NCI-H187 (cell line): ENCODE results near the gene SHLD1.
"Not testable (repeated sequence)": the region's sequence is repeated elsewhere in the genome, so short reads cannot be mapped to it uniquely, and the experiment has no call there.

ENCODE experiments used
- DNase-seq, 2 experiments: peaks; one replicate each; lab custom pipeline; 2025; lab: John Stamatoyannopoulos, UW

The SHLD1 gene

GRCh38 chr20:5781367-5781766, 31.2 kb downstream of the SHLD1 start:
- not testable (repeated sequence) for DNase-seq

- no peak for DNase-seq
Observed at GRCh38 chr20:5781798-5782750, 31.9 kb downstream of the SHLD1 start.

GRCh38 chr20:5784735-5785134, 34.5 kb downstream of the SHLD1 start:
- DNase-seq = no peak

GRCh38 chr20:5785146-5785545, 34.9 kb downstream of the SHLD1 start:
- no peak for DNase-seq

GRCh38 chr20:5786930-5787795, 37.0 kb downstream of the SHLD1 start:
- DNase-seq = no peak

GRCh38 chr20:5787796-5788165, 37.6 kb downstream of the SHLD1 start:
- DNase-seq = no peak

GRCh38 chr20:5788385-5788895, 38.2 kb downstream of the SHLD1 start:
- peak; percentile 33 to 71 for DNase-seq

- no peak for DNase-seq
Observed at GRCh38 chr20:5789827-5790226, 39.6 kb downstream of the SHLD1 start.

GRCh38 chr20:5793916-5794315, 43.7 kb downstream of the SHLD1 start:
- no peak for DNase-seq

GRCh38 chr20:5796331-5797040, 46.3 kb downstream of the SHLD1 start:
- no peak for DNase-seq

- no peak for DNase-seq
Observed at GRCh38 chr20:5797165-5797564, 47.0 kb downstream of the SHLD1 start.

GRCh38 chr20:5797843-5798462, 47.8 kb downstream of the SHLD1 start:
- DNase-seq = no peak

- DNase-seq = not testable (repeated sequence)
Observed at GRCh38 chr20:5803754-5804303, 53.6 kb downstream of the SHLD1 start.

- DNase-seq = no peak
Observed at GRCh38 chr20:5806457-5807263, 56.5 kb downstream of the SHLD1 start.

GRCh38 chr20:5807431-5807830, 57.2 kb downstream of the SHLD1 start:
- no peak for DNase-seq

- no peak for DNase-seq
Observed at GRCh38 chr20:5808901-5809300, 58.7 kb downstream of the SHLD1 start.

GRCh38 chr20:5809495-5809894, 59.3 kb downstream of the SHLD1 start:
- DNase-seq = no peak

GRCh38 chr20:5810800-5811422, 60.7 kb downstream of the SHLD1 start:
- no peak for DNase-seq

GRCh38 chr20:5811746-5812145, 61.5 kb downstream of the SHLD1 start:
- no peak for DNase-seq

- no peak for DNase-seq
Observed at GRCh38 chr20:5818346-5818681, 68.1 kb downstream of the SHLD1 start.
